NCI-H345 treated with DMSO at 0.1 percent for 48 hours (cell line): ENCODE data around the gene CYP2W1.
"Not testable (repeated sequence)": the region's sequence is repeated elsewhere in the genome, so short reads cannot be mapped to it uniquely, and the experiment has no call there.

ENCODE experiments used
- DNase-seq: peaks from one replicate; lab custom pipeline; 2025; ENCODE audit not compliant: unreplicated experiment; lab: John Stamatoyannopoulos, UW

Gene CYP2W1

GRCh38 chr7:949021-949934 lies 33.7 kb upstream of the CYP2W1 start:
- no peak for DNase-seq

GRCh38 chr7:951881-952547 lies 31.0 kb upstream of the CYP2W1 start:
- DNase-seq = no peak

- no peak for DNase-seq
Observed at GRCh38 chr7:952548-953441, 30.2 kb upstream of the CYP2W1 start.

GRCh38 chr7:953547-954327 lies 29.2 kb upstream of the CYP2W1 start:
- no peak for DNase-seq

- DNase-seq = no peak
Observed at GRCh38 chr7:954330-955238, 28.4 kb upstream of the CYP2W1 start, which contains the start of gene ADAP1. Gene ADAP1 (minus strand): TSS chr7:954680. CDS start chr7:954477, 203 bp downstream.

GRCh38 chr7:956031-956430 lies 26.9 kb upstream of the CYP2W1 start:
- no peak for DNase-seq

GRCh38 chr7:957418-958220 lies 25.4 kb upstream of the CYP2W1 start:
- no peak for DNase-seq

- DNase-seq = no peak
Observed at GRCh38 chr7:958221-959200, 24.5 kb upstream of the CYP2W1 start.

- no peak for DNase-seq
Observed at GRCh38 chr7:959271-959670, 23.7 kb upstream of the CYP2W1 start.

- DNase-seq = not testable (repeated sequence)
Observed at GRCh38 chr7:959740-960139, 23.2 kb upstream of the CYP2W1 start.

GRCh38 chr7:960269-960871 lies 22.6 kb upstream of the CYP2W1 start:
- DNase-seq = no peak

- not testable (repeated sequence) for DNase-seq
Observed at GRCh38 chr7:960972-961371, 22.0 kb upstream of the CYP2W1 start.

GRCh38 chr7:961546-962400 lies 21.2 kb upstream of the CYP2W1 start:
- DNase-seq = no peak

GRCh38 chr7:962401-963081 lies 20.4 kb upstream of the CYP2W1 start:
- DNase-seq = no peak

- DNase-seq = peak; percentile 16
Observed at GRCh38 chr7:963236-964078, 19.5 kb upstream of the CYP2W1 start.
